Lung (tissue), 12 donors: ENCODE results near the gene PARVG. TPM values are rescaled to one million over a fixed set of nuclear protein-coding genes. Genes with fewer than 3 reads are reported as not detected.

ENCODE experiments used
- ATAC-seq: fragments of 200-7000 bp; cut with Tn5 transposase; one replicate; pipeline ENCODE4 v1.9.1; 2020; ENCODE audit warnings: moderate number of reproducible peaks; ENCODE audit not compliant: insufficient read depth, low FRiP score
- DNase-seq, 3 donors: peaks; one replicate each; pipeline ENCODE4 v3.0.0-alpha.2; 2013 to 2017
- H3K27ac ChIP-seq, 2 donors: one replicate each; pipeline ENCODE4 v1.5.1; 2013; ENCODE audit warnings: mild to moderate bottlenecking in 2 of 2, moderate library complexity in 2 of 2, control low read depth in 1 of 2, inconsistent platforms in 1 of 2, low read depth in 1 of 2, low read length in 1 of 2
- H3K27me3 ChIP-seq, 3 donors: one replicate each; pipeline ENCODE4 v1.5.1; 2013; ENCODE audit warnings: low read length in 2 of 3; ENCODE audit not compliant: control insufficient read depth in 3 of 3, insufficient read depth in 3 of 3
- H3K36me3 ChIP-seq, 4 donors: one replicate each; pipeline ENCODE4 v1.5.1; 2013; ENCODE audit warnings: low read length in 4 of 4, mild to moderate bottlenecking in 1 of 4, moderate library complexity in 1 of 4; ENCODE audit not compliant: control insufficient read depth in 4 of 4, insufficient read depth in 4 of 4
- H3K4me1 ChIP-seq, 5 donors: one replicate each; pipeline ENCODE4 v1.5.1; 2013; ENCODE audit warnings: low read length in 5 of 5, mild to moderate bottlenecking in 2 of 5, moderate library complexity in 1 of 5; ENCODE audit not compliant: control insufficient read depth in 5 of 5, insufficient read depth in 5 of 5
- H3K4me3 ChIP-seq: one replicate; pipeline ENCODE4 v1.5.1; 2013; ENCODE audit warnings: mild to moderate bottlenecking, control low read depth, moderate library complexity
- H3K9ac ChIP-seq, 2 donors: one replicate each; pipeline ENCODE4 v1.5.1; 2013; ENCODE audit warnings: low read length in 2 of 2, control low read depth in 1 of 2; ENCODE audit not compliant: insufficient read depth in 1 of 2
- H3K9me3 ChIP-seq, 4 donors: one replicate each; pipeline ENCODE4 v1.5.1; 2013; ENCODE audit warnings: low read length in 3 of 4, mild to moderate bottlenecking in 1 of 4, moderate library complexity in 1 of 4; ENCODE audit not compliant: control insufficient read depth in 4 of 4, insufficient read depth in 3 of 4
- CTCF ChIP-seq: IDR thresholded peaks from 2 replicates; pipeline ENCODE4 v1.5.1; 2012; ENCODE audit warnings: mild to moderate bottlenecking; ENCODE audit errors: control extremely low read depth, extremely low read depth
- WGBS, 2 donors: extraction: QIAGEN DNeasy Blood & Tissue Kit; methylation state at CpG; one replicate each; pipeline ENCODE4 v1.1.7; 2013; 5-methylcytosine and 5-hydroxymethylcytosine counted together
- polyA plus RNA-seq, 2 donors: library from polyadenylated mRNA; stranded (reverse); fragments of 200-250 nt; gene quantifications; one replicate each; pipeline ENCODE4 v1.2.1, GENCODE V29; 2013
- total RNA-seq, 2 donors: library from RNA; depleted of rRNA in 1 of 2; stranded (reverse); fragments of >200 nt in 1 of 2; gene quantifications; one replicate each; pipeline ENCODE4 v1.2.1, GENCODE V29; 2014 to 2021
- donor health status: control.
- donor health status: control.
- donor health status: Bipolar disorder and iron deficiency.
- donor health status: healthy.
- donor health status: DM: yes; HTN: yes; CAD: no.

Gene PARVG
- total and polyA plus RNA-seq, 4 donors = 20.4 to 67.4 (median 48.7) TPM

- WGBS, 2 donors = 87 to 88% methylated on average over 10 of the region's 10 CpGs
- Histone ChIP-seq H3K9ac (no peak overlapping the region), H3K9me3 (no peaks in the 10 kb centered on the region), H3K27ac (no peak overlapping the region), H3K4me1 (peaks cover 0 to 14% (median 0%) of the 10 kb centered on the region in 5 donors), H3K36me3 (peaks cover 2 to 22% (median 12%) of the 10 kb centered on the region in 4 donors), H3K4me3 (no peak overlapping the region), H3K27me3 (peaks cover 0 to 2% (median 0%) of the 10 kb centered on the region in 3 donors)
- ATAC-seq = no peak
- no peak for DNase-seq
- TF ChIP-seq CTCF = no peak
These were observed 27.0 kb upstream of the PARVG start for GRCh38 chr22:44153710-44154109.

GRCh38 chr22:44154436-44154942 is 26.2 kb upstream of the PARVG start:
- no peak for TF ChIP-seq CTCF
- Histone ChIP-seq H3K4me3 (no peak overlapping the region), H3K36me3 (peaks cover 2 to 25% (median 9%) of the 10 kb centered on the region in 4 donors), H3K4me1 (peaks cover 0 to 19% (median 0%) of the 10 kb centered on the region in 5 donors), H3K27ac (no peak overlapping the region), H3K9me3 (no peaks in the 10 kb centered on the region), H3K27me3 (peaks cover 0 to 2% (median 0%) of the 10 kb centered on the region in 3 donors), H3K9ac (no peak overlapping the region)
- no peak for ATAC-seq
- WGBS, 2 donors = 53 to 73% methylated on average over 2 of the region's 2 CpGs
- DNase-seq = peak in 1 of 3 donors; percentile 51

GRCh38 chr22:44155115-44155514 is 25.6 kb upstream of the PARVG start:
- Histone ChIP-seq H3K36me3 (peaks cover 2 to 25% (median 9%) of the 10 kb centered on the region in 4 donors), H3K4me3 (no peak overlapping the region), H3K27ac (no peak overlapping the region), H3K9me3 (no peaks in the 10 kb centered on the region), H3K4me1 (peaks cover 0 to 21% (median 0%) of the 10 kb centered on the region in 5 donors), H3K27me3 (peaks cover 0 to 2% (median 0%) of the 10 kb centered on the region in 3 donors), H3K9ac (no peak overlapping the region)
- WGBS, 2 donors = 82 to 84% methylated on average over 12 to 14 of the region's 14 CpGs
- DNase-seq = no peak
- no peak for ATAC-seq
- no peak for TF ChIP-seq CTCF
